DOHH2 (cell line): Measurements from ENCODE around the gene HLA-DQB2.

Experiments
- H3F3A ChIP-seq: fragments of 200-600 bp; sonication (generic), shearing (Covaris generic); 2 replicates; pipeline ENCODE4 v1.6.0; 2016; ENCODE audit warnings: antibody characterized with exemption, mild to moderate bottlenecking; ENCODE audit not compliant: control insufficient read depth, insufficient read depth
- H3K27ac ChIP-seq: fragments of 200-600 bp; sonication (generic); 2 replicates; pipeline ENCODE4 v1.5.1; 2014; ENCODE audit warnings: low read depth, mild to moderate bottlenecking, low read length, moderate library complexity
- H3K27me3 ChIP-seq: fragments of 200-600 bp; sonication (generic); 2 replicates; pipeline ENCODE4 v1.6.1; 2014; ENCODE audit warnings: mild to moderate bottlenecking, low read length, mixed read lengths; ENCODE audit not compliant: control insufficient read depth
- H3K36me3 ChIP-seq: fragments of 200-600 bp; sonication (generic); 2 replicates; pipeline ENCODE4 v1.6.1; 2014; ENCODE audit warnings: mild to moderate bottlenecking, low read length, moderate library complexity, mixed read lengths; ENCODE audit not compliant: control insufficient read depth
- H3K4me1 ChIP-seq: fragments of 200-600 bp; sonication (generic); 2 replicates; pipeline ENCODE4 v1.6.1; 2014; ENCODE audit warnings: mild to moderate bottlenecking, low read length, mixed read lengths; ENCODE audit not compliant: control insufficient read depth
- H3K4me2 ChIP-seq: fragments of 200-600 bp; sonication (generic); 2 replicates; pipeline ENCODE4 v1.6.0; 2014; ENCODE audit warnings: mild to moderate bottlenecking, low read length, moderate library complexity
- H3K4me3 ChIP-seq: fragments of 200-600 bp; sonication (generic); 2 replicates; pipeline ENCODE4 v1.5.1; 2014; ENCODE audit warnings: mild to moderate bottlenecking, low read length, mixed read lengths
- H3K79me2 ChIP-seq: fragments of 200-600 bp; sonication (generic); 2 replicates; pipeline ENCODE4 v1.6.1; 2014; ENCODE audit warnings: mild to moderate bottlenecking, low read length, mixed read lengths; ENCODE audit not compliant: control insufficient read depth
- H3K9me2 ChIP-seq: fragments of 200-600 bp; sonication (generic); replicated peaks from 2 replicates; pipeline ENCODE4 v1.6.1; 2014; ENCODE audit warnings: mild to moderate bottlenecking, low read length, mixed read lengths; ENCODE audit not compliant: control insufficient read depth
- H3K9me3 ChIP-seq: fragments of 200-600 bp; sonication (generic); 2 replicates; pipeline ENCODE4 v1.6.1; 2014; ENCODE audit warnings: antibody characterized with exemption, low read length, mixed read lengths; ENCODE audit not compliant: control insufficient read depth, insufficient read depth
- H4K20me1 ChIP-seq: fragments of 200-600 bp; sonication (generic); 2 replicates; pipeline ENCODE4 v1.6.0; 2014; ENCODE audit warnings: low read depth, mild to moderate bottlenecking, antibody characterized with exemption, low read length, moderate library complexity; ENCODE audit not compliant: control insufficient read depth, insufficient read depth
- CTCF ChIP-seq: fragments of 200-600 bp; sonication (generic); IDR thresholded peaks from one replicate; pipeline ENCODE4 v1.5.1; 2014; ENCODE audit warnings: antibody characterized with exemption, mild to moderate bottlenecking, low read depth, low read length; ENCODE audit not compliant: poor library complexity, severe bottlenecking
- EZH2phosphoT487 ChIP-seq: fragments of 200-600 bp; sonication (generic); IDR thresholded peaks from 2 replicates; pipeline ENCODE4 v1.6.1; 2017; ENCODE audit warnings: borderline replicate concordance, mild to moderate bottlenecking, antibody characterized with exemption, low read length, moderate library complexity, mixed read lengths

Gene HLA-DQB2

GRCh38 chr6:32744776-32745175, 18.6 kb downstream of the HLA-DQB2 start:
- Histone ChIP-seq H3K27me3 (peaks cover 18% of the 10 kb centered on the region; the same call in 1 of the 2 replicates), H3K4me3 (no peak overlapping the region), H3K27ac (no peak overlapping the region), H4K20me1 (no peaks in the 10 kb centered on the region), H3F3A (no peaks in the 10 kb centered on the region), H3K4me2 (no peak overlapping the region), H3K36me3 (no peaks in the 10 kb centered on the region), H3K4me1 (no peaks in the 10 kb centered on the region), H3K9me3 (no peaks in the 10 kb centered on the region), H3K79me2 (no peaks in the 10 kb centered on the region), H3K9me2 (no peaks in the 10 kb centered on the region)
- TF ChIP-seq EZH2phosphoT487 (no peak), CTCF (no peak)

- Histone ChIP-seq H3K9me2 (no peaks in the 10 kb centered on the region), H4K20me1 (no peaks in the 10 kb centered on the region), H3K4me2 (no peak overlapping the region), H3K4me1 (no peaks in the 10 kb centered on the region), H3K27me3 (peaks cover 27% of the 10 kb centered on the region), H3K79me2 (no peaks in the 10 kb centered on the region), H3K9me3 (no peaks in the 10 kb centered on the region), H3F3A (no peaks in the 10 kb centered on the region), H3K27ac (no peak overlapping the region), H3K36me3 (no peaks in the 10 kb centered on the region), H3K4me3 (no peak overlapping the region)
- no peak for TF ChIP-seq EZH2phosphoT487
- TF ChIP-seq CTCF = no peak
Measured at GRCh38 chr6:32742374-32742773, 21.0 kb downstream of the HLA-DQB2 start.

- TF ChIP-seq CTCF (no peak), EZH2phosphoT487 (no peak)
- Histone ChIP-seq H3K9me3 (no peaks in the 10 kb centered on the region), H3K4me3 (no peak within 1 kb of the TSS), H3K36me3 (no peaks in the 10 kb centered on the region), H3K4me2 (no peak within 1 kb of the TSS), H4K20me1 (no peaks in the 10 kb centered on the region), H3K9me2 (no peaks in the 10 kb centered on the region), H3F3A (no peaks in the 10 kb centered on the region), H3K27ac (no peak within 1 kb of the TSS), H3K4me1 (no peaks in the 10 kb centered on the region), H3K79me2 (no peaks in the 10 kb centered on the region), H3K27me3 (peaks cover 27% of the 10 kb centered on the region)
Measured at GRCh38 chr6:32741031-32741960, 22.0 kb downstream of the HLA-DQB2 start, which contains the start of gene HLA-DQA2. Gene HLA-DQA2 (plus strand): TSS chr6:32741391. CDS start chr6:32741444, 53 bp downstream.
